Lower leg skin (tissue), 3 donors: ENCODE measurements around the gene PNMT.
"Not testable (repeated sequence)": the region's sequence is repeated elsewhere in the genome, so short reads cannot be mapped to it uniquely, and the experiment has no call there.

Source experiments
- POLR2A ChIP-seq, 2 donors: fragments of 450-650 bp; IDR thresholded peaks; one replicate each; pipeline ENCODE4 v1.6.1; 2016 to 2017; ENCODE audit warnings: antibody characterized with exemption in 2 of 2, mild to moderate bottlenecking in 1 of 2, moderate library complexity in 1 of 2
- TF ChIP-seq, protein P1 (sequence below), 3 donors: fragments of 450-650 bp; IDR thresholded peaks; one replicate each; pipeline ENCODE4 v1.5.1; 2016; ENCODE audit warnings: antibody characterized with exemption in 3 of 3, mild to moderate bottlenecking in 3 of 3, moderate library complexity in 2 of 3

DNA sequence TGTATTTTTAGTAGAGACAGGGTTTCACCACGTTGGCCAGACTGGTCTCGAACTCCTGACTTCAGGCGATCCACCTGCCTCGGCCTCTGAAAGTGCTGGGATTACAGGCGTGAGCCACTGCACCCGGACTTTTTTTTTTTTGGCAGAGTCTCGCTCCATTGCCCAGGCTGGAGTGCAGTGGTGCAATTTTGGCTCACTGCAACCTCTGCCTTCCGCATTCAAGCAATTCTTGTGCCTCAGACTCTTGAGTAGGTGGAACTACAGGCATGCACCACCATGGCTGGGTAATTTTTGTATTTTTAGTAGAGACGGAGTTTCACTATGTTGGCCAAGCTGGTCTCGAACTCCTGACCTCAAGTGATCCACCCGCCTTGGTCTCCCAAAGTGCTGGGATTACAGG is 42.8 kb downstream of the PNMT start:
- TF ChIP-seq, protein P1, sequence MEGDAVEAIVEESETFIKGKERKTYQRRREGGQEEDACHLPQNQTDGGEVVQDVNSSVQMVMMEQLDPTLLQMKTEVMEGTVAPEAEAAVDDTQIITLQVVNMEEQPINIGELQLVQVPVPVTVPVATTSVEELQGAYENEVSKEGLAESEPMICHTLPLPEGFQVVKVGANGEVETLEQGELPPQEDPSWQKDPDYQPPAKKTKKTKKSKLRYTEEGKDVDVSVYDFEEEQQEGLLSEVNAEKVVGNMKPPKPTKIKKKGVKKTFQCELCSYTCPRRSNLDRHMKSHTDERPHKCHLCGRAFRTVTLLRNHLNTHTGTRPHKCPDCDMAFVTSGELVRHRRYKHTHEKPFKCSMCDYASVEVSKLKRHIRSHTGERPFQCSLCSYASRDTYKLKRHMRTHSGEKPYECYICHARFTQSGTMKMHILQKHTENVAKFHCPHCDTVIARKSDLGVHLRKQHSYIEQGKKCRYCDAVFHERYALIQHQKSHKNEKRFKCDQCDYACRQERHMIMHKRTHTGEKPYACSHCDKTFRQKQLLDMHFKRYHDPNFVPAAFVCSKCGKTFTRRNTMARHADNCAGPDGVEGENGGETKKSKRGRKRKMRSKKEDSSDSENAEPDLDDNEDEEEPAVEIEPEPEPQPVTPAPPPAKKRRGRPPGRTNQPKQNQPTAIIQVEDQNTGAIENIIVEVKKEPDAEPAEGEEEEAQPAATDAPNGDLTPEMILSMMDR (IDR thresholded peaks at IDR 0.05), result not testable (repeated sequence)
- not testable (repeated sequence) for TF ChIP-seq POLR2A (IDR thresholded peaks at IDR 0.05)
